NCI-H1417 treated with DMSO at 0.1 percent for 48 hours (cell line): ENCODE results near the gene DCDC2B.
"Not testable (repeated sequence)": the region's sequence is repeated elsewhere in the genome, so short reads cannot be mapped to it uniquely, and the experiment has no call there.

Experiments
- DNase-seq: peaks from one replicate; lab custom pipeline; 2025; lab: John Stamatoyannopoulos, UW

The DCDC2B gene

GRCh38 chr1:32256473-32257226 lies 47.8 kb downstream of the DCDC2B start:
- no peak for DNase-seq

GRCh38 chr1:32257227-32257508 lies 48.3 kb downstream of the DCDC2B start:
- DNase-seq, result no peak

GRCh38 chr1:32263236-32263593 lies 54.3 kb downstream of the DCDC2B start:
- DNase-seq, result not testable (repeated sequence)

- no peak for DNase-seq
Measured at GRCh38 chr1:32263744-32264143, 54.9 kb downstream of the DCDC2B start.
